Activated CD8-positive, alpha-beta memory T cell treated with anti-CD3 and anti-CD28 coated beads, Interleukin-2, amount 50 U/mL, for 1 hour (primary cell): ENCODE data around the gene NAV1.

Experiments used
- DNase-seq: peaks from one replicate; pipeline ENCODE4 v3.0.0-alpha.2; 2020; ENCODE audit errors: extremely low read depth

The NAV1 gene

GRCh38 chr1:201586806-201587205 lies 47.9 kb downstream of the NAV1 start:
- DNase-seq: no peak

GRCh38 chr1:201587729-201588128 lies 48.8 kb downstream of the NAV1 start:
- DNase-seq: no peak
